Measurements from ENCODE around the gene MRPS30. TPM values are rescaled to one million over a fixed set of nuclear protein-coding genes. Genes with fewer than 3 reads are reported as not detected.
"Not testable (repeated sequence)": the region's sequence is repeated elsewhere in the genome, so short reads cannot be mapped to it uniquely, and the experiment has no call there.

Gene MRPS30
- total and polyA plus RNA-seq, 3 donors from 2014 or later = 43.9 to 68.5 (median 63.9) TPM

GRCh38 chr5:44774279-44774880, 34.4 kb upstream of the MRPS30 start:
- no peak overlapping the region for H3K27ac ChIP-seq

GRCh38 chr5:44779167-44779566, 29.6 kb upstream of the MRPS30 start:
- H3K27ac ChIP-seq = no peak overlapping the region
- intact Hi-C loops (cut with DNase I; ENCODE audit: low total_unique reads) = no loop called here
- TF ChIP-seq CTCF (IDR thresholded peaks at IDR 0.05) (no peak), POLR2A (IDR thresholded peaks at IDR 0.05) (no peak)
- H3K9me3 ChIP-seq = no peaks in the 10 kb centered on the region
- no peaks in the 10 kb centered on the region for H3K4me1 ChIP-seq
- no peak for DNase-seq
- 94 to 95% methylated on average over 4 of the region's 4 CpGs for WGBS, 2 donors
- no peaks in the 10 kb centered on the region for H3K27me3 ChIP-seq
- no peak overlapping the region for H3K4me3 ChIP-seq
- no peaks in the 10 kb centered on the region for H3K36me3 ChIP-seq (ENCODE audit: low read depth, missing control alignments)

More at GRCh38 chr5:44774279-44774880, 34.4 kb upstream of the MRPS30 start:
- TF ChIP-seq CTCF (IDR thresholded peaks at IDR 0.05) (peak; percentile 52 to 61 (median 55)), POLR2A (IDR thresholded peaks at IDR 0.05) (no peak)
- Histone ChIP-seq H3K36me3 (ENCODE audit: low read depth, missing control alignments) (no peaks in the 10 kb centered on the region), H3K9me3 (no peaks in the 10 kb centered on the region), H3K4me1 (no peaks in the 10 kb centered on the region), H3K4me3 (no peak overlapping the region), H3K27me3 (no peaks in the 10 kb centered on the region)
- WGBS, 2 donors = 19 to 34% methylated on average over 1 of the region's 1 CpG
- peak; percentile 35 for DNase-seq
- intact Hi-C loops (cut with DNase I; ENCODE audit: low total_unique reads) = no loop called here

GRCh38 chr5:44783634-44784315, 25.0 kb upstream of the MRPS30 start:
- Histone ChIP-seq H3K36me3 (ENCODE audit: low read depth, missing control alignments) (no peaks in the 10 kb centered on the region), H3K27me3 (no peaks in the 10 kb centered on the region), H3K4me3 (no peak overlapping the region), H3K9me3 (no peaks in the 10 kb centered on the region), H3K27ac (no peak overlapping the region), H3K4me1 (no peaks in the 10 kb centered on the region)
- no peak for DNase-seq
- intact Hi-C loops (cut with DNase I; ENCODE audit: low total_unique reads) = no loop called here
- no peak for TF ChIP-seq POLR2A (IDR thresholded peaks at IDR 0.05)
- TF ChIP-seq CTCF (IDR thresholded peaks at IDR 0.05) = no peak
- 93 to 96% methylated on average over 4 of the region's 4 CpGs for WGBS, 2 donors

GRCh38 chr5:44787731-44788130, 21.0 kb upstream of the MRPS30 start:
- intact Hi-C loops (cut with DNase I; ENCODE audit: low total_unique reads) = no loop called here
- Histone ChIP-seq H3K4me1 (no peaks in the 10 kb centered on the region), H3K4me3 (no peak overlapping the region), H3K9me3 (no peaks in the 10 kb centered on the region), H3K36me3 (ENCODE audit: low read depth, missing control alignments) (no peaks in the 10 kb centered on the region), H3K27ac (no peak overlapping the region), H3K27me3 (no peaks in the 10 kb centered on the region)
- no peak for TF ChIP-seq POLR2A (IDR thresholded peaks at IDR 0.05)
- no peak for TF ChIP-seq CTCF (IDR thresholded peaks at IDR 0.05)
- DNase-seq = no peak
- 89 to 95% methylated on average over 3 of the region's 3 CpGs for WGBS, 2 donors

- intact Hi-C loops (cut with DNase I; ENCODE audit: low total_unique reads); H3K27me3 ChIP-seq; H3K4me1 ChIP-seq; H3K9me3 ChIP-seq; H3K4me3 ChIP-seq; H3K27ac ChIP-seq; H3K36me3 ChIP-seq (ENCODE audit: low read depth, missing control alignments); DNase-seq: not testable (repeated sequence)
- 82 to 90% methylated on average over 11 of the region's 11 CpGs for WGBS, 2 donors
Measured at GRCh38 chr5:44789372-44789995, 19.3 kb upstream of the MRPS30 start.

- H3K4me3 ChIP-seq; H3K4me1 ChIP-seq; H3K36me3 ChIP-seq (ENCODE audit: low read depth, missing control alignments); intact Hi-C loops (cut with DNase I; ENCODE audit: low total_unique reads); H3K9me3 ChIP-seq; H3K27ac ChIP-seq; H3K27me3 ChIP-seq; DNase-seq: not testable (repeated sequence)
- WGBS, 2 donors = 93 to 96% methylated on average over 8 of the region's 8 CpGs
Measured at GRCh38 chr5:44792031-44792673, 16.6 kb upstream of the MRPS30 start.

Measured in testis (tissue), 3 donors.